ENCODE results near the gene F5. TPM values are rescaled to one million over a fixed set of nuclear protein-coding genes. Genes with fewer than 3 reads are reported as not detected.

The F5 gene
- total and polyA plus RNA-seq, 2 donors: 1.1 to 4.5 TPM

DNA sequence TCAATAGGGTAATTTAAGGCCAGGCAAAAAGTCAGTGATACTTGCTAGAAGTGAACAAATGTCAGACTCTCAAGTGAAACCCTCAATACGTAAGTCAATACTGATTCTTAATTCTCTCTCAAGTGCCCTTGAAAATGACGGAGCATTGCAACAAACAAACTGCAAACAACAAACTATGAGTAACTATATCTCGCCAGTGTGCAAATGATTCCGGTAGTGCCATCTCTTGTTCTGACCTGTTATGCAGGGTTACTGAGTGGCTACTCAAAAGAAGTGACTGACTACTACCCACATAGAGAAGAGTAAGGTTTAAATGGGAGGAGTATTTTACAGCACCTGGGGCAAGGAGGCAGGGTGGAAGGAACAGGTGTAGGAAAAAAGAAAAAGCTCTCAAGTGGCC, 102.2 kb downstream of the F5 start:
- peak overlapping the region; percentile 99 for H3K27ac ChIP-seq (ENCODE audit: low read depth)
- peaks cover 3% of the 10 kb centered on the region for H3K4me1 ChIP-seq (ENCODE audit: insufficient read depth)
- no peaks in the 10 kb centered on the region for H3K36me3 ChIP-seq (ENCODE audit: insufficient read depth)
- 77% methylated on average over 4 of the region's 4 CpGs for WGBS
- no peak for DNase-seq (ENCODE audit: extremely low spot score)
- peak overlapping the region; percentile 77 for H3K4me3 ChIP-seq (ENCODE audit: low read depth, low read length)

DNA sequence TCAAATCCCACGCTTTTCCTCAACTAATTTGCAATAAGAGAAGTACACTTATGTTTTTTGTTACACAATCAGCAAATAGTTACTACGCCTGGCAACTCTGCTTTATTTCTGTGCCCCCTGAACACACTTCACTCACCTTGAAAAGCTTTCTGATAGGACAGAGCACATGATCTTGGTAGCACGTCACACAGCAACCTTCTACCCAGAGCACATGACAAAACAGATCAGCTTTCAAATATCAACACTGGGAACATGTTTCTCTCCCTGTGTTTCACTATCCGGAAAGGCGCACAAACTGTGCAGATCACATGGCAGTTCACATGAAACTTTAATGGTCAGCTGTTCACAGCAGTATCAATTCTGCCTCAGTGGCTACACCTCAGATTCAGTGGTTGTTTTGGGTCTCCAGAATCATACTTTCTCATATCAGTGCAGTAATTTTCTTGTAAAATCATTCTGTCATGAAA, 102.7 kb downstream of the F5 start:
- WGBS: 60% methylated on average over 5 of the region's 5 CpGs
- H3K36me3 ChIP-seq (ENCODE audit: insufficient read depth): no peaks in the 10 kb centered on the region
- H3K4me1 ChIP-seq (ENCODE audit: insufficient read depth): peaks cover 3% of the 10 kb centered on the region
- peak overlapping the region; percentile 77 for H3K4me3 ChIP-seq (ENCODE audit: low read depth, low read length)
- H3K27ac ChIP-seq (ENCODE audit: low read depth): peak overlapping the region; percentile 57
- DNase-seq (ENCODE audit: extremely low spot score): no peak

DNA sequence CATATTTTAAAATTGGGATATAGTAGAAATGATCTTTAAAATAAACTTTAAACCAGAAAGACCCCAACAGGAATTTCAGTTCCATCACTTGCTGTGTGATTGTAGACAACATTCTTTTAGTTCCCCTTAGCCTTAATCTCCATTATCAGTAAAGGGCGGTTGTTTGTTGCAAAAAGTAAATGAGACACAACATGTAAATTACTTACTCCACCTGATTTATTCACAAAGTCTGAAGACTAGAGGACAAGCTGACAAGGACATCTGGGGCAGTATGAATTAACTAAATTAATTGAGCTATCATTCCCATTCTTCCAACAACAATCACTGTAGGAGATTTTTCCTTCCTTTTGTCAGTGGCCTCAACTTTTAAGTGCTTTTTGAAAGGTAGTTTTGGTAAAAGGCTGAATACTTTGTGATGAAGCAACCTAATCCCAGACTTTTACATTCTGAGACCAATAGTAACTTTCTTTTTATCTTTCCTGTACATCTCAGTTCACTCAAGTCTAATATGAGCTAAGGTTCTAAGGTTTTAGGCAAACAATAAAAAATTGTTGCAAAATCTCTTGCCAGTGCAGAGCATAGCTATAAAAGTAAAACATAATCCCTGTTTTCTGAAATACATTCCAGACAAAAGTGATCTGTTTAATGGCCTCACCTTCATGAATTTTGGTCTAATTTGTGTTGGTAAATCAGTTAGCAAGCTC, 106.8 kb downstream of the F5 start:
- no peak for DNase-seq (ENCODE audit: extremely low spot score)
- Histone ChIP-seq H3K36me3 (ENCODE audit: insufficient read depth) (no peaks in the 10 kb centered on the region), H3K4me1 (ENCODE audit: insufficient read depth) (peaks cover 1% of the 10 kb centered on the region), H3K27ac (ENCODE audit: low read depth) (no peak overlapping the region), H3K4me3 (ENCODE audit: low read depth, low read length) (no peak overlapping the region)
- 77% methylated on average over 1 of the region's 1 CpG for WGBS

DNA sequence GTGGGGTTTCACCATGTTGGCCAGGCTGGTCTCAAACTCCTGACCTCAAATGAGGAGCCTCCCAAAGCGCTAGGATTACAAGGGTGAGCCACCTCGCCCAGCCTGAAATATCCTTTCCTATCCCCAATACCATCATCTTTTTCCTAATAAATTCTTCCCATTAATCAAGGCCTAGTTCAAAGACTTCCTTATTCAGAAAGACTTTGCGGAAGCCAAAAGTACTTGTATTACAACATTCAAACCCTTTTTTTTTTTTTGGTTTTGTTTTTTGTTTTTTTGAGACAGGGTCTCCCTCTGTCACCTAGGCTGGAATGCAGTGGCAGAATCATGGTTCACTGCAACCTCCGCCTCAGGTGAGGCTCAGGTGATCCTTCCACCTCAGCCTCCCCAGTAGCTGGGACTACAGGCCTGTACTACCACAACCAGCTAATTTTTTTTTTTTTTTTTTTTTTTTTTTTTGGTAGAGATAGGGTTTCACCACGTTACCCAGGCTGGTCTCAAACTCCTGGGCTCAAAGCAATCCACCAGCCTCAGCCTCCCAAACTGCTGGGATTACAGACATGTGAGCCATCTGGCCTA, 108.1 kb downstream of the F5 start:
- H3K27ac ChIP-seq (ENCODE audit: low read depth): no peak overlapping the region
- 96% methylated on average over 5 of the region's 5 CpGs for WGBS
- H3K4me1 ChIP-seq (ENCODE audit: insufficient read depth): no peaks in the 10 kb centered on the region
- H3K4me3 ChIP-seq (ENCODE audit: low read depth, low read length): no peak overlapping the region
- DNase-seq (ENCODE audit: extremely low spot score): no peak
- no peaks in the 10 kb centered on the region for H3K36me3 ChIP-seq (ENCODE audit: insufficient read depth)

DNA sequence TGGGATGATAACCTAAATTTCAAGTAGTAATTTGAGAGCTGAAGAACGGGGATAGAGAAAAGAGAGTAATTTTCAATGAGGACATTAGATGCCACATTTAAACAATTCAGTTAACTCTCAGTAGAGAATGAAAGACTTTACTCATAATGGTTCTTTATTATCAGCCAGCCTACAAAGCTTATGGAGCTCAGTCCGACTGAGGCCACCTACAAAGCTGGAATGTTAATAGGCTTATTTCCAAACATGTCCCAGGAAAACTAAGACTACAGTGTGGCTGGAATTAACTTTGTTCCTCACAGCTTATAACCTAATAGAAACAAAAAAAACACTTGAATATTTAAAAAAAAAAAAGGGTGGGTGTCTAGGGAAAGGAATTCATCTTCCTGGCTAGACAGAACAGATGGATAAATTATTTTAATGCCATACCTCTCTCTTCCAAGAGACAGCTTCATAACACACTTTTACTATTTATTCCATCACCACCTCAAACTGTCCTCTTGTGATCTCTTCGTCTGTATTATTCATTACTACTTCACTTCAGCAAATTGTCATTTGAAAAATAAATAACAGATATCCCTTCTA, 110.4 kb downstream of the F5 start:
- Histone ChIP-seq H3K27ac (ENCODE audit: low read depth) (no peak overlapping the region), H3K4me3 (ENCODE audit: low read depth, low read length) (no peak overlapping the region), H3K4me1 (ENCODE audit: insufficient read depth) (no peaks in the 10 kb centered on the region), H3K36me3 (ENCODE audit: insufficient read depth) (no peaks in the 10 kb centered on the region)
- DNase-seq (ENCODE audit: extremely low spot score): no peak
- WGBS: 66% methylated on average over 3 of the region's 3 CpGs

DNA sequence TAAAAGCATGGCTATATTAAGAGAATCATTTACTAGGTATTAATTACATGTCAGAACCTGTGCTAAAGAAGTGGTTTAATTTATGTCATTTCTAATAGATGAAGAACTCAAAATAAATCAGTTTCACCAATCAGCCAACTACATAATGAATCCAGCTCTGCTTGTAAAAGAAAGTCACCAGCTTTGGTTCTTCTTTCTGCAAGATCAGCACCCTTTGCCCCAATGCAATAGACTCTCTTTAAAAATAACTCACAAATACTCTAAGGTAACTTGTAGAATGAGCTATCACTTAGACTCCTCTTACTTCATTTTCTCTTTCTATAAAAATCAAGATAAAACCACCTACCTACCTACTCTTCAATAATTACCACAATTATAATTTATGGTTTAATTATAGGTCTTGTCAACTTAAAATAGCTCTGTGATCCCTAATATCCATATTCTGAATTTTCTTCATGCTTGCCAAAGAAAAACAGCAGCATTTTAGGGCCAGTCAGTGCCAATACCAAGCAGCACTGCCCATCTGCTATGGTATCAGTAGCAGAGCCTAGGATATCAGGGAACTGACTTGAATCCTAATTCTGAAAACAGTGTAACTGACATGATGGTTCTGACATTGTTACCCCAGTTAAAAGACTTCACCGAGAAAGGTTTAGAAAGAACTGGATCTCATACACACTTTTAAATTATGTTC, 111.8 kb downstream of the F5 start:
- no peak overlapping the region for H3K27ac ChIP-seq (ENCODE audit: low read depth)
- no peak for DNase-seq (ENCODE audit: extremely low spot score)
- WGBS: 73% methylated on average over 1 of the region's 1 CpG
- H3K4me1 ChIP-seq (ENCODE audit: insufficient read depth): no peaks in the 10 kb centered on the region
- H3K36me3 ChIP-seq (ENCODE audit: insufficient read depth): no peaks in the 10 kb centered on the region
- no peak overlapping the region for H3K4me3 ChIP-seq (ENCODE audit: low read depth, low read length)

DNA sequence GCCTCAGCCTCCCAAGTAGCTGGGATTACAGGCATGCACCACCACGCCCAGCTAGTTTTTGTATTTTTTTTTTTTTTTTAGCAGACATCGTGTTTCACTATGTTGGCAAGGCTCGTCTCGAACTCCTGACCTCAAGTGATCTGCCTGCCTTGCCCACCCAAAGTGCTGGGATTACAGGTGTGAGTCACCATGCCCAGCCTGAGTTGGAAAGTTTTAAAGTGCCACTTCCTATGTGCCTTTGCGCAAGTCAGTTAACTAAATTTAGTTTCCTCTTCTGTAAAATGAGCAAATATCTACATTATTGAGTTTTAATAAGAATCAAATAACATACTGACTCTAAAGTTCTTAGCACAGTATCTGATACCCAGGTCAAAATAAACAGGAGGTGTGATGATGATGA, 112.9 kb downstream of the F5 start:
- no peak for DNase-seq (ENCODE audit: extremely low spot score)
- H3K36me3 ChIP-seq (ENCODE audit: insufficient read depth): no peaks in the 10 kb centered on the region
- WGBS: 85% methylated on average over 5 of the region's 5 CpGs
- no peak overlapping the region for H3K4me3 ChIP-seq (ENCODE audit: low read depth, low read length)
- H3K27ac ChIP-seq (ENCODE audit: low read depth): no peak overlapping the region
- no peaks in the 10 kb centered on the region for H3K4me1 ChIP-seq (ENCODE audit: insufficient read depth)

DNA sequence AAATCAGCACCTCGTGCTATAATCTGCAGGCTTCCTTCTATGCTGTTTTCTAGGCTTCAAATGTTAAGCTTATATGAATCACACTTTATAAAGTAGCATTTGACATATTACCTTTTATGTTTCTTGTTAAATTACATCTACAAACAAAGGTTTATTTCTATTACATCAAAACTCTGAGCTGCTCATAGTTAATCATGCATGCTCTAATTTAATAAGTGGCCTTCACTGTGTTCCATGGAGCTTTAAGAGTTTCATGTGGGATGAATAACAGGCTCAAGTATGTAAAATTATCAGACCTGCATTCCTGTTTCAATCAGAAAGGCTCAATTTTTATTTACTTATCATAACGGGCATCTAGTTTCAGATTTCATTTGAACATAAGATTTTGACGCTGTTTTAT, 113.5 kb downstream of the F5 start:
- WGBS: 89% methylated on average over 3 of the region's 3 CpGs
- DNase-seq (ENCODE audit: extremely low spot score): no peak
- Histone ChIP-seq H3K36me3 (ENCODE audit: insufficient read depth) (no peaks in the 10 kb centered on the region), H3K27ac (ENCODE audit: low read depth) (no peak overlapping the region), H3K4me3 (ENCODE audit: low read depth, low read length) (no peak overlapping the region), H3K4me1 (ENCODE audit: insufficient read depth) (no peaks in the 10 kb centered on the region)

DNA sequence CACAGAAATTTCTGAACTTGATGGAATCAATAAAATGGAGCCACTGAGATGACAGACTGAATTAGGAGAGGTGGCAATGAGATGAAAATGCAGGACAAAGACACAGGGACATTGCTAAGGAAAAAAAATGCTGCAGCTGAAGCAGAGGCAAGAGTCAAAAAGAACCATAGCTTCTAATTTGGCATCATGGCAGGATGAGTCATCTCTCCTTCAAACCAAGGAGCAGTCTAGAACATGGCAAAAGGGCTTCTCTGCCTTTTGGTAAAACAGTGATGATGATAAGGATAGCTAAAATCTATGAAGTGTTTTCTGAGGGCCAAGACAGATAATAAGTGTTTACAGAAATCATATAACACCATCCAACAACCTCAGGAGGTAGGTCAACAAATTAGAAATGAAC, 117.3 kb downstream of the F5 start:
- Histone ChIP-seq H3K4me1 (ENCODE audit: insufficient read depth) (no peaks in the 10 kb centered on the region), H3K27ac (ENCODE audit: low read depth) (no peak overlapping the region), H3K36me3 (ENCODE audit: insufficient read depth) (no peaks in the 10 kb centered on the region), H3K4me3 (ENCODE audit: low read depth, low read length) (no peak overlapping the region)
- DNase-seq (ENCODE audit: extremely low spot score): no peak

DNA sequence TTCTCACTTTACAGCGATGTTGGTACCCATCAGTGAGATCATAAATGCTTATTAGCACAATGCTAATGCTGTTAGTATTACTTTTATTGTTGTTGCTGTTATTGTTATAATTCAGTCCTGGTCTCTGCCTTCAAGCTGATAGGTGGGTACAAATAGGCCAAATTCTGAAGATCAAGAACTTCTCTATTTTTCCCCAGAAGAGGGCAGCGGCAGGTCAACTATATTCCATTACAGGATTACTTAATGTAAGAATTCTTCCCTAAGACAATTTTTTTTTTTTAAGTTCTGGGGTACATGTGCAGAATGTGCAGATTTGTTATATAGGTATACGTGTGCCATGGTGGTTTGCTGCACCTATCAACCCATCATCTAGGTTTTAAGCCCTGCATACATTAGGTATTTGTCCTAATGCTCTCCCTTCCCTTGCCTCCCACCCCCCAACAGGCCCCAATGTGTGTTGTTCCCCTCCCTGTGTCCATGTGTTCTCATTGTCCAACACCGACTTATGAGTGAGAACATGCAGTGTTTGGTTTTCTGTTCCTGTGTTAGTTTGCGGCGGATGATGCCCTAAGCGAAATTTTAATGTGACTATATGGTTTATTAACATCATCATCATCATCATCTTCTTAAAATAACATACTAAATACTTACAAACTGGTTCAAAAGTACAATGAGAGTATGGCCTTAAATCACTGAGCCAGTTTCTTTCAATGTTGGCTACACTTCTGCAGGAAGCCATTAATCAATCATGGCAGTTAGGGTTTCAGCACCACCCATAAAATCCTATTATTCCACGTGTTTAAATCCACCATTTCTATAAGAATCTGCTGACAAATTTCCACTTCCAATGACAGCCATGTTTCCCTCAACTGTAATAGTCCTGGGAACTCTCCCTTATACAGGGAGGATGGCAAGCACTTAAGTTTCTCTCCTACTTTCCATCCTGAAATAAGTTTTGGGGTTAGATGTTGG, 119.7 kb downstream of the F5 start:
- H3K4me1 ChIP-seq (ENCODE audit: insufficient read depth): no peaks in the 10 kb centered on the region
- WGBS: 73% methylated on average over 8 of the region's 8 CpGs
- no peak for DNase-seq (ENCODE audit: extremely low spot score)
- H3K4me3 ChIP-seq (ENCODE audit: low read depth, low read length): no peak overlapping the region
- H3K27ac ChIP-seq (ENCODE audit: low read depth): no peak overlapping the region
- H3K36me3 ChIP-seq (ENCODE audit: insufficient read depth): no peaks in the 10 kb centered on the region

DNA sequence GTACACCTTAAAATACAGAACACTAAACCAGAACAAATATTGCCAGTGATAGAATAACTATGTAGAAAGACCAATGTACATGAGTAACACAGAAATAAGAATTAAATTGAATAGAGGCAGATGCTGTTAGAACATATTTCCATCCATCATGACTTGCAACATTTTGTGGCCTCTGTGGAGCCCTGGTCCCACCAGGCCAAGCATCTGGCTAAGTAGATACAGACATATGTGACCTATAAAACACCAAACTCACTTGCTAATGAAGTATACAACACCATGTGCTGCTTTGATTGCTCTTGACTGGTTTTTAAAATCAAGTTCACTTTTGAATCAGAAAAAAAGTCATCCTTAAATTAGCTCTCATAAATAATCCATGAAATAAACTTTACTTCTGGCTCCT, 121.0 kb downstream of the F5 start:
- DNase-seq (ENCODE audit: extremely low spot score): no peak
- H3K4me1 ChIP-seq (ENCODE audit: insufficient read depth): no peaks in the 10 kb centered on the region
- H3K4me3 ChIP-seq (ENCODE audit: low read depth, low read length): no peak overlapping the region
- H3K36me3 ChIP-seq (ENCODE audit: insufficient read depth): no peaks in the 10 kb centered on the region
- no peak overlapping the region for H3K27ac ChIP-seq (ENCODE audit: low read depth)
